ENCODE measurements around the gene ARFGAP1.

ARFGAP1 gene

GRCh38 chr20:63315731-63316491, 43.3 kb downstream of the ARFGAP1 start:
- Histone ChIP-seq H3K4me3 (ENCODE audit: low read length) (no peak overlapping the region), H4K20me1 (ENCODE audit: insufficient read depth, low read length) (no peaks in the 10 kb centered on the region), H3K9me3 (ENCODE audit: insufficient read depth, low read length) (no peaks in the 10 kb centered on the region), H3K9ac (ENCODE audit: low read length) (no peak overlapping the region), H3K27me3 (ENCODE audit: low read depth, low read length) (no peaks in the 10 kb centered on the region), H3K4me1 (ENCODE audit: low read length) (no peaks in the 10 kb centered on the region), H2AFZ (ENCODE audit: low read depth, low read length) (no peak overlapping the region), H3K27ac (ENCODE audit: low read length) (no peak overlapping the region), H3K4me2 (ENCODE audit: low read length) (no peak overlapping the region), H3K36me3 (replicated peaks; ENCODE audit: low read depth, low read length) (no peaks in the 10 kb centered on the region), H3K79me2 (ENCODE audit: low read length) (no peaks in the 10 kb centered on the region)
- TF ChIP-seq, protein P1, sequence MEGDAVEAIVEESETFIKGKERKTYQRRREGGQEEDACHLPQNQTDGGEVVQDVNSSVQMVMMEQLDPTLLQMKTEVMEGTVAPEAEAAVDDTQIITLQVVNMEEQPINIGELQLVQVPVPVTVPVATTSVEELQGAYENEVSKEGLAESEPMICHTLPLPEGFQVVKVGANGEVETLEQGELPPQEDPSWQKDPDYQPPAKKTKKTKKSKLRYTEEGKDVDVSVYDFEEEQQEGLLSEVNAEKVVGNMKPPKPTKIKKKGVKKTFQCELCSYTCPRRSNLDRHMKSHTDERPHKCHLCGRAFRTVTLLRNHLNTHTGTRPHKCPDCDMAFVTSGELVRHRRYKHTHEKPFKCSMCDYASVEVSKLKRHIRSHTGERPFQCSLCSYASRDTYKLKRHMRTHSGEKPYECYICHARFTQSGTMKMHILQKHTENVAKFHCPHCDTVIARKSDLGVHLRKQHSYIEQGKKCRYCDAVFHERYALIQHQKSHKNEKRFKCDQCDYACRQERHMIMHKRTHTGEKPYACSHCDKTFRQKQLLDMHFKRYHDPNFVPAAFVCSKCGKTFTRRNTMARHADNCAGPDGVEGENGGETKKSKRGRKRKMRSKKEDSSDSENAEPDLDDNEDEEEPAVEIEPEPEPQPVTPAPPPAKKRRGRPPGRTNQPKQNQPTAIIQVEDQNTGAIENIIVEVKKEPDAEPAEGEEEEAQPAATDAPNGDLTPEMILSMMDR (IDR thresholded peaks at IDR 0.05; ENCODE audit: low read depth, low read length) = no peak

- no peaks in the 10 kb centered on the region for H3K27me3 ChIP-seq (ENCODE audit: low read depth, low read length)
- no peaks in the 10 kb centered on the region for H3K79me2 ChIP-seq (ENCODE audit: low read length)
- no peak overlapping the region for H3K9ac ChIP-seq (ENCODE audit: low read length)
- no peak overlapping the region for H3K4me3 ChIP-seq (ENCODE audit: low read length)
- H2AFZ ChIP-seq (ENCODE audit: low read depth, low read length) = no peak overlapping the region
- H4K20me1 ChIP-seq (ENCODE audit: insufficient read depth, low read length) = no peaks in the 10 kb centered on the region
- no peak overlapping the region for H3K27ac ChIP-seq (ENCODE audit: low read length)
- H3K4me2 ChIP-seq (ENCODE audit: low read length) = no peak overlapping the region
- H3K9me3 ChIP-seq (ENCODE audit: insufficient read depth, low read length) = no peaks in the 10 kb centered on the region
- no peaks in the 10 kb centered on the region for H3K36me3 ChIP-seq (replicated peaks; ENCODE audit: low read depth, low read length)
- H3K4me1 ChIP-seq (ENCODE audit: low read length) = no peaks in the 10 kb centered on the region
- TF ChIP-seq, protein P1 (IDR thresholded peaks at IDR 0.05; ENCODE audit: low read depth, low read length) = no peak
- TF ChIP-seq EZH2phosphoT487 (IDR thresholded peaks at IDR 0.05; ENCODE audit: low read depth) = no peak
Measured at GRCh38 chr20:63316502-63316921, 43.9 kb downstream of the ARFGAP1 start.

GRCh38 chr20:63317061-63317460, 44.4 kb downstream of the ARFGAP1 start:
- H3K9me3 ChIP-seq (ENCODE audit: insufficient read depth, low read length) = no peaks in the 10 kb centered on the region
- no peaks in the 10 kb centered on the region for H3K36me3 ChIP-seq (replicated peaks; ENCODE audit: low read depth, low read length)
- no peak overlapping the region for H3K4me2 ChIP-seq (ENCODE audit: low read length)
- no peak overlapping the region for H3K4me3 ChIP-seq (ENCODE audit: low read length)
- no peaks in the 10 kb centered on the region for H4K20me1 ChIP-seq (ENCODE audit: insufficient read depth, low read length)
- no peaks in the 10 kb centered on the region for H3K27me3 ChIP-seq (ENCODE audit: low read depth, low read length)
- H3K9ac ChIP-seq (ENCODE audit: low read length) = no peak overlapping the region
- no peaks in the 10 kb centered on the region for H3K79me2 ChIP-seq (ENCODE audit: low read length)
- no peaks in the 10 kb centered on the region for H3K4me1 ChIP-seq (ENCODE audit: low read length)
- no peak for TF ChIP-seq EZH2phosphoT487 (IDR thresholded peaks at IDR 0.05; ENCODE audit: low read depth)
- TF ChIP-seq, protein P1 (IDR thresholded peaks at IDR 0.05; ENCODE audit: low read depth, low read length) = no peak
- no peak overlapping the region for H3K27ac ChIP-seq (ENCODE audit: low read length)
- no peak overlapping the region for H2AFZ ChIP-seq (ENCODE audit: low read depth, low read length)

- no peak overlapping the region for H3K4me3 ChIP-seq (ENCODE audit: low read length)
- H3K9ac ChIP-seq (ENCODE audit: low read length) = no peak overlapping the region
- no peak overlapping the region for H2AFZ ChIP-seq (ENCODE audit: low read depth, low read length)
- no peaks in the 10 kb centered on the region for H3K36me3 ChIP-seq (replicated peaks; ENCODE audit: low read depth, low read length)
- H4K20me1 ChIP-seq (ENCODE audit: insufficient read depth, low read length) = no peaks in the 10 kb centered on the region
- TF ChIP-seq EZH2phosphoT487 (IDR thresholded peaks at IDR 0.05; ENCODE audit: low read depth) = no peak
- TF ChIP-seq, protein P1 (IDR thresholded peaks at IDR 0.05; ENCODE audit: low read depth, low read length) = no peak
- H3K27me3 ChIP-seq (ENCODE audit: low read depth, low read length) = no peaks in the 10 kb centered on the region
- H3K79me2 ChIP-seq (ENCODE audit: low read length) = no peaks in the 10 kb centered on the region
- no peaks in the 10 kb centered on the region for H3K9me3 ChIP-seq (ENCODE audit: insufficient read depth, low read length)
- H3K4me2 ChIP-seq (ENCODE audit: low read length) = no peak overlapping the region
- H3K27ac ChIP-seq (ENCODE audit: low read length) = no peak overlapping the region
- H3K4me1 ChIP-seq (ENCODE audit: low read length) = no peaks in the 10 kb centered on the region
Measured at GRCh38 chr20:63317601-63318291, 45.1 kb downstream of the ARFGAP1 start.
